ENCODE results near the gene ZNF844.
"Not testable (repeated sequence)": the region's sequence is repeated elsewhere in the genome, so short reads cannot be mapped to it uniquely, and the experiment has no call there.

ZNF844 gene

GRCh38 chr19:12092956-12093355 is 28.4 kb downstream of the ZNF844 start:
- DNase-seq = no peak

- no peak for DNase-seq
These were observed 29.2 kb downstream of the ZNF844 start for GRCh38 chr19:12093777-12094176.

DNA sequence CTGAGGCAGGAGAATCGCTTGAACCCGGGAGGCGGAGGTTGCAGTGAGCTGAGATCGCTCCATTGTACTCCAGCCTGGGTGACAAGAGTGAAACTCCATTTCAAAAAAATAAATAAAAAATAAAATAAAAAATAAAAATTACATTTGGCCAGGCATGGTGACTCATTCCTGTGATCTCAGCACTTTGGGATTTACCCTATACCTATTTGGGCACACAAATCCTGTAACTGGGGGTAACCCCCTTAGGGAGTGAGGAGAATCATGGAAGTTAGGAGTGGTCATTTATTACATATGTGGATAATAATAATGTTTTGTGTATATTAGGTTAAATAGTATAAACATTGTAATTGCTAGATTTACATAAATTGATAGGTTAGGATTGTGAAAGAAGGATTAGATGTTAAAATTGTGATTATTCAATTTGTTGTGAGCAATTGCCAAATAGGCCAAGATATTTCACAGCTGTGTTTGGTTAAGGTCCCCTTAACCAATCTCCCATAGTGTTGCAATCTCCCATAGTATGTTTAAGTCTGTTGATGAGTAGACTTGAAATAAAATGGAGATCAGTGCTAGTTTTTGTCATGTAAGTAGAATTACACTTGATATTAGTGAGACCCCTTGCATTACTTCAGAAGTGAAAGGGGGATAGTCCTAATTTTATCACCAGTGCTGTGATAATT is 30.7 kb downstream of the ZNF844 start:
- DNase-seq = no peak

DNA sequence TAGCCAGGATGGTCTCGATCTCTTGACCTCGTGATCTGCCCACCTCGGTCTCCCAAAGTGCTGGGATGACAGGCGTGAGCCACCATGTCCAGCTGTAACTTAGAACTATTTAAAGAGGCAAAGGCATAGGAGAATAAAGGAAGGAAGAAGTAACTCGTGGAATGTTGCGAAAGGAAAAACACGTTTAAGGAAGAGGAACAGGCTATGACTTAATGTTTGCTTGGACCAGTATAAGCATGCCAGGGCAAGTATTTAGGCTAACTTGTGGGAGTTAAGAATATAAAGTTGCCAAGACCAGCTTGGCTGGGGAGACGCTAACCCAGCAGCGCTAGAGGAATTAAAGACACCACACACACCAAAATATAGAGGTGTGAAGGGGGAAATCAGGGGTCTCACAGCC is 33.5 kb downstream of the ZNF844 start:
- no peak for DNase-seq

- DNase-seq = not testable (repeated sequence)
These were observed 39.4 kb downstream of the ZNF844 start for GRCh38 chr19:12103909-12104308.

- no peak for DNase-seq
These were observed 46.6 kb downstream of the ZNF844 start for GRCh38 chr19:12111176-12111575.

- DNase-seq = no peak
These were observed 47.6 kb downstream of the ZNF844 start for GRCh38 chr19:12111943-12112637.

- DNase-seq = no peak
These were observed 48.2 kb downstream of the ZNF844 start for GRCh38 chr19:12112701-12113100.

DNA sequence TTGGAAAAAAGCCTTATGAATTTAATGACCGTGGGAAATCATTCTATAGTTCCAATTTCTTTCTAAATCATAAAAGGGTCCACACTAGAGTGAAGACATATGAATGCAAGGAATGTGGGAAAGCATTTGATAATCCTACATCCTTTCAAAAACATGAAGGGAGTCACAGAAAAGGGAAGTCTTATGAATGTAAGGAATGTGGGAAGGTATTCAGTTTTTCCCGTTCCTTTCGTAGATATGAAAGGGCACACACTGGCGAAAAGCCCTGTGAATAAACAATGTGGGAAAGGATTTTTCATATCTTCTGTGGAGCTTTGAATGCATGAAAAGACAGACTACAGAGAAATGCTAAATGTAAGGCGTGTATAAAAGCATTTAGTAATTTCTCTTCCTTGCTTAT is 48.6 kb downstream of the ZNF844 start:
- no peak for DNase-seq

- no peak for DNase-seq
These were observed 52.9 kb downstream of the ZNF844 start for GRCh38 chr19:12117201-12117970.

GRCh38 chr19:12126707-12127106 is 62.2 kb downstream of the ZNF844 start:
- DNase-seq = peak; percentile 20

Data from CD4-positive, alpha-beta T cell treated with Interleukin-10 for 1 hour (primary cell).